Measurements from ENCODE around the gene LY9.
"Not testable (repeated sequence)": the region's sequence is repeated elsewhere in the genome, so short reads cannot be mapped to it uniquely, and the experiment has no call there.

Gene LY9

GRCh38 chr1:160868141-160868540 is 72.2 kb downstream of the LY9 start:
- no peak for DNase-seq

- DNase-seq: no peak
Measured at GRCh38 chr1:160874935-160875334, 79.0 kb downstream of the LY9 start.

- DNase-seq: not testable (repeated sequence)
Measured at GRCh38 chr1:160875591-160875990, 79.6 kb downstream of the LY9 start.

GRCh38 chr1:160876311-160876710 is 80.3 kb downstream of the LY9 start:
- DNase-seq: no peak

GRCh38 chr1:160877221-160877620 is 81.2 kb downstream of the LY9 start:
- DNase-seq: no peak
